Right cardiac atrium (tissue), 5 donors: ENCODE data around the gene TBC1D4. TPM values are rescaled to one million over a fixed set of nuclear protein-coding genes. Genes with fewer than 3 reads are reported as not detected.

Experiments used
- ATAC-seq, 2 donors: fragments of 200-7000 bp; cut with Tn5 transposase; one replicate each; pipeline versions ENCODE4 v1.8.0 to v1.9.1; 2020; ENCODE audit warnings: moderate library complexity in 2 of 2, mild to moderate bottlenecking in 1 of 2
- DNase-seq, 3 donors: peaks; one replicate each; pipeline ENCODE4 v3.0.0-alpha.2; 2020
- H3K27ac ChIP-seq: one replicate; pipeline ENCODE4 v1.5.1; 2013; ENCODE audit warnings: mild to moderate bottlenecking, low read length, control low read depth, moderate library complexity
- H3K27me3 ChIP-seq: one replicate; pipeline ENCODE4 v1.6.1; 2013; ENCODE audit not compliant: control insufficient read depth, insufficient read depth
- H3K4me1 ChIP-seq: one replicate; pipeline ENCODE4 v1.6.1; 2013; ENCODE audit warnings: low read length; ENCODE audit not compliant: control insufficient read depth, insufficient read depth
- H3K4me3 ChIP-seq: one replicate; pipeline ENCODE4 v1.5.1; 2013; ENCODE audit warnings: low read length, control low read depth
- H3K9me3 ChIP-seq: one replicate; pipeline ENCODE4 v1.6.1; 2013; ENCODE audit warnings: low read length; ENCODE audit not compliant: control insufficient read depth
- WGBS: extraction: QIAGEN DNeasy Blood & Tissue Kit; methylation state at CpG from one replicate; pipeline ENCODE4 v1.1.7; 2013; 5-methylcytosine and 5-hydroxymethylcytosine counted together
- intact Hi-C, 4 donors: fragments of 100-400 bp; cut with DNase I; formaldehyde crosslinking; loops; one replicate each; pipeline versions ENCODE4 v1.11.0 to v1.14.0; 2022 to 2023
- polyA plus RNA-seq: library from polyadenylated mRNA; stranded (reverse); fragments of 200-250 nt; gene quantifications from one replicate; pipeline ENCODE4 v1.2.3, GENCODE V29; 2013
- total RNA-seq, 4 donors: library from RNA; stranded (reverse); fragmentation: NEBNext Ultra II Directional; extraction: Animal tissue kit (Norgen Biotek cat#: 25700); gene quantifications; one replicate each; pipeline ENCODE4 v1.2.1, GENCODE V29; 2021
- donor health status: healthy with polysubstance abuse.
- donor health status: DM: no; HTN: yes; CAD: no.
- donor health status: DM: no; HTN: no; CAD: no.
- donor health status: DM: no; HTN: yes; CAD: no; lungs with severe emphysema.
- donor health status: DM: yes; HTN: yes; CAD: no.

TBC1D4 gene
- total and polyA plus RNA-seq, 5 donors = 28.3 to 69.4 (median 62.8) TPM

GRCh38 chr13:75417656-75418055, 64.3 kb downstream of the TBC1D4 start:
- WGBS = 38% methylated on average over 2 of the region's 2 CpGs
- H3K27me3 ChIP-seq = no peaks in the 10 kb centered on the region
- intact Hi-C loops = loop anchor here in 1 of 4 donors (10.0 kb wide), 1 partner anchor 57 kb away; no protein-coding TSS in a partner anchor
- no peak for DNase-seq
- H3K4me3 ChIP-seq = no peak overlapping the region
- no peaks in the 10 kb centered on the region for H3K9me3 ChIP-seq
- peaks cover 15% of the 10 kb centered on the region for H3K4me1 ChIP-seq
- ATAC-seq = no peak
- H3K27ac ChIP-seq = peak overlapping the region; percentile 62

DNA sequence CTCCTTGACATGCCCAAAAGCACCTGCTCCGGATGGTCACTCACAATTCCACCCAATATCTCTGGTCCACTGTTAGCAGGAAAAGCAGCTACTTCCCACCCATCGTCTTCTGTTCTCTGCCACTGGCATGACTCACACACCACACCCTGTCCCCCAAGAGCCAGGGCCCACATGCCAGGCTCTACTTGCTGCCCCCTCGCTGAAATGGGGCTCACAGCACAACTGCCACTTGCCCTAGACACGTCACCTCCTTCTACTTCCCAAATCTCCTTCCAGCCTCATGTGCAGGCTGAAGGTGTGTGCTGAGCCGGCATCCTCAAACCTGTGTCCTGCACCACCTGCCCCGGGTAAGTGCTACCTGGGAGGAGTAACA, 65.0 kb downstream of the TBC1D4 start:
- intact Hi-C loops = loop anchor here in 1 of 4 donors (10.0 kb wide), 1 partner anchor 58 kb away; no protein-coding TSS in a partner anchor
- WGBS = 76% methylated on average over 6 of the region's 6 CpGs
- H3K27ac ChIP-seq = peak overlapping the region; percentile 89
- peaks cover 15% of the 10 kb centered on the region for H3K4me1 ChIP-seq
- ATAC-seq = peak; percentile 10 to 39
- no peaks in the 10 kb centered on the region for H3K27me3 ChIP-seq
- DNase-seq = peak in 2 of 3 donors; percentile 16 to 42
- H3K9me3 ChIP-seq = no peaks in the 10 kb centered on the region
- H3K4me3 ChIP-seq = no peak overlapping the region

DNA sequence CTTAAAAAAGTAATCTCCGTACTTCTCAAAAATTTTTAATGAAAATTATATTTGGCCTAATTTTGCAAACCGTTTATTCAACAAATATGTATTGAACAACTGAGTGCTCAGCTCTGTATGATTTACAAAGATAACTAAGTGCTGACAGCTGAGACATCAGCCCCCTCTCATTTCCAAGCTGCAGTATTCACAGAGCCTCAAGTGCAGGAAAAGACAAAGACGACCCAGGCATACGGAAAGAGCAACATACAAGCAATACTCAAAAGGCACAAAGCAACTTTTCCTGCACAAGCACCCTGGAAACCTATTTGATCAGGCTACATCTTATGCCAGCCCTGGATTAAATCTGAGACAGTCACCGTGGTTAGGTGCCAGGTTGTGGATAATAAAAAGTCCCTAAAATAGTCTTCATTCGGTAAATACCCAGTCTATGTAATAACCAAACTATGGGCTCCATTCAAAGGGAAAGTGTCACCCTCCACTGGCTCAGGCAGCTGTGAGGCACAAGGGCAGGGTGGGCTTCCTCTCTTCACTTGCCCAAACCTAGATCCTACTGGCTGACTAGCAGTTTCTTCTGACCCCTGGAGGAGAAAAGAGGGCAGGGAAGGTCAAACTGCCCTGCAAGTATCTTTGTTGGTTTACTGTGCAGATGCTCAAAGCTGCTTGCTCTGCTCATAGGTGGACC, 65.5 kb downstream of the TBC1D4 start:
- no peaks in the 10 kb centered on the region for H3K9me3 ChIP-seq
- H3K4me1 ChIP-seq = peaks cover 15% of the 10 kb centered on the region
- intact Hi-C loops = loop anchor here in 1 of 4 donors (10.0 kb wide), 1 partner anchor 58 kb away; no protein-coding TSS in a partner anchor
- H3K4me3 ChIP-seq = no peak overlapping the region
- 39% methylated on average over 6 of the region's 6 CpGs for WGBS
- peak overlapping the region; percentile 89 for H3K27ac ChIP-seq
- DNase-seq (no peak), ATAC-seq (peak in 1 of 2 donors; percentile 5)
- no peaks in the 10 kb centered on the region for H3K27me3 ChIP-seq

DNA sequence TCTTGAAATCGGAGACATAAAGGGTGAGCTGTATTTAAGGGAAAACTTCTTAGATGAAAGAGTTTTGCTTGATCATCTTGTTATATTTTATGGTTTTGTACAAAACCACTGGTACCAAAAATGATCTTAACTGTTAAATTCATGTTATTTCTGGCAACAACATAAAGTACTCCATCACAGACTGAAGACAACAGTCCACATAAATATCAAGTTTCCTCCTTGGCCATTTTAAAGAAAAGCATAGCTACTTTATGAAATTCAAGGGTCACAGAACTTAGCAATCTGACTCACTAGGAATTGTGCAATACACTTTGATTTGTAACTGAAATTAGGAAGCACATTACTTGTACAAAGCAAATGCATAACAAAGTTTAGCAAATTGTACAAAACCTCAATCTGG, 66.3 kb downstream of the TBC1D4 start:
- H3K27ac ChIP-seq = no peak overlapping the region
- no peak for DNase-seq
- no peaks in the 10 kb centered on the region for H3K9me3 ChIP-seq
- intact Hi-C loops = loop anchor here in 1 of 4 donors (10.0 kb wide), 1 partner anchor 59 kb away; no protein-coding TSS in a partner anchor
- no peak overlapping the region for H3K4me3 ChIP-seq
- WGBS = 82% methylated on average over 1 of the region's 1 CpG
- peak in 1 of 2 donors; percentile 41 for ATAC-seq
- H3K27me3 ChIP-seq = no peaks in the 10 kb centered on the region
- H3K4me1 ChIP-seq = peaks cover 13% of the 10 kb centered on the region

DNA sequence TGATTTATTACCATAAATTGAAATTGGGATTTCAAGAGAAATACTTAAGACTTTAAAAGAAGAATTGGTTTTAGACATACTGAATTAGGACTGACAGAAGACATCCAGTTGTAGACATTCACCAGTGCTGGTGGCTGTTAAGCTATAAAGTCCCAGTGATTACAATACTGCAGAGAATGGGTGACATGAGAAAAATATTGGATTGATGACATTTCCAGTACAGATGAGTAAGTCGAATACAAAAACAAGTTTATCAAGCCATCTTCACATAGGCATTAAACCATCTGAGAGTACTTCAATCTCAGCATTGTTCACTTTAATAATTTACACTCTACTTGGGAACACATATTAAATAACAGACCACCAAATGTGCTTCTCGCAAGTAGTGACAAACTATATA, 66.8 kb downstream of the TBC1D4 start:
- no peak overlapping the region for H3K27ac ChIP-seq

DNA sequence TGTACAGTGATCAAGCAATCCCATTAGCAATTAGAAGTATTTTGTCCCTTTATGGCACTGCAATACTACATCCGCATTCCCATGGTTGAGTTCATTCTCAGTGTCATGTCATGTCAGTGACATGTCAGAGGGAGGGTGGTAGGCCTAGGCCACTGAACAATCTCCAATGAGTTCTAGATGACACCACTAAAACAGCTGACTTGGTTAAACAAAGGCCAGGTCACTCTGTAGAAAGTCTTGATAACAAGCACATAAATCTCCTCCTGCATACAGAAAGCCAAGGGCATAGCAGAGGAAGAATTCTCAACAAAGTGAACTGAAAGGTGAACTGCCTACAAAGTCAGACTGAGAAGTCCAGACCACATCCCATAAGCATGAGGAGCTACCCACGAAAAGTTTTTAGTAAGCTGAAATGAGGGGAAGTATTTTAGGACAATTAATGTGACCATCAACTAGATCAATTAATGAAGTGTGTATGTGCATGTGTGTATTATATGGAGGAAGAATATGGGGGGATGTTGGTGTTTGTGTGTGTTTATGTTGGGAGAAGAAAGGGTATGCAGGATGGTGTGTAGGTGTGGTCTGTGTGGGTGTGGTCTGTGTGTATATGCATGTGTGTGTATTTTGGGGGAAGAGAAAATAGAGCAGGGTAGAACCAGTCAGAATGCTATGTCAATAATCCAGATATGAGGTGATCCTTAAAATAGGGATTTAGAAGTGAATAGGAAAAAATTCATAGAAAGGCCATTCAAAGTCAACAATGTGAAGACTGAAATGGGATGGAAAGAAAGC, 67.7 kb downstream of the TBC1D4 start:
- Histone ChIP-seq H3K27ac (peak overlapping the region; percentile 53), H3K9me3 (no peaks in the 10 kb centered on the region), H3K4me3 (no peak overlapping the region), H3K4me1 (peaks cover 13% of the 10 kb centered on the region), H3K27me3 (no peaks in the 10 kb centered on the region)
- intact Hi-C loops = loop anchor here in 1 of 4 donors (10.0 kb wide), 1 partner anchor 61 kb away; no protein-coding TSS in a partner anchor
- ATAC-seq (no peak), DNase-seq (no peak)
- WGBS = 93% methylated on average over 2 of the region's 2 CpGs

More for the DNA sequence above, 66.8 kb downstream of the TBC1D4 start:
- intact Hi-C loops = loop anchor here in 1 of 4 donors (10.0 kb wide), 1 partner anchor 60 kb away; no protein-coding TSS in a partner anchor
- ATAC-seq = no peak
- 80% methylated on average over 2 of the region's 2 CpGs for WGBS
- Histone ChIP-seq H3K4me3 (no peak overlapping the region), H3K27me3 (no peaks in the 10 kb centered on the region), H3K4me1 (peaks cover 13% of the 10 kb centered on the region), H3K9me3 (no peaks in the 10 kb centered on the region)
- no peak for DNase-seq

GRCh38 chr13:75411924-75412537, 69.9 kb downstream of the TBC1D4 start:
- intact Hi-C loops = loop anchor here in 1 of 4 donors (10.0 kb wide), 1 partner anchor 63 kb away; no protein-coding TSS in a partner anchor
- H3K4me3 ChIP-seq = no peak overlapping the region
- no peaks in the 10 kb centered on the region for H3K9me3 ChIP-seq
- WGBS = 93% methylated on average over 4 of the region's 4 CpGs
- ATAC-seq (no peak), DNase-seq (no peak)
- no peaks in the 10 kb centered on the region for H3K27me3 ChIP-seq
- H3K27ac ChIP-seq = no peak overlapping the region
- peaks cover 7% of the 10 kb centered on the region for H3K4me1 ChIP-seq

GRCh38 chr13:75410207-75410606, 71.8 kb downstream of the TBC1D4 start:
- peak in 1 of 3 donors; percentile 41 for DNase-seq
- peak; percentile 54 to 76 for ATAC-seq
- intact Hi-C loops = loop anchor here in 1 of 4 donors (10.0 kb wide), 1 partner anchor 65 kb away; no protein-coding TSS in a partner anchor
- Histone ChIP-seq H3K27me3 (no peaks in the 10 kb centered on the region), H3K27ac (peak overlapping the region; percentile 94), H3K4me3 (peak overlapping the region; percentile 36), H3K4me1 (peaks cover 7% of the 10 kb centered on the region), H3K9me3 (no peaks in the 10 kb centered on the region)
- 64% methylated on average over 7 of the region's 7 CpGs for WGBS

DNA sequence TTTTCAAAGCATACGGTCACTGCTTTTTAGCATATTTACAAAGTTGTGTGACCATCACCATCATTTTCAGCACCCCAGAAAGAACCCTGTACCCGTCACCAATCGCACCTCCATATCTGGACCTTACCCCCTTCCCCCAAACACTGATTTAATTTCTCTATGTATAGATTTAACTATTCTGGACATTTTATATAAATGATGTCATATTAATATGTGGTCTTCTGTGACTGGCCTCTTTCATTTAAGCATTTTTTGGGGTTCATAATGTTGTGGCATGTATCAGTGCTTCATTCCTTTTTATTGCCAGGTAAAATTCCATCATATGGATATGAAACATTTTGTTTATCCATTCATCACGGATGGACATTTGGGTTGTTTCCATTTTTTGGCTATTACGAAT, 74.0 kb downstream of the TBC1D4 start:
- Histone ChIP-seq H3K27ac (no peak overlapping the region), H3K9me3 (no peaks in the 10 kb centered on the region), H3K4me1 (peaks cover 9% of the 10 kb centered on the region), H3K4me3 (no peak overlapping the region), H3K27me3 (no peaks in the 10 kb centered on the region)
- intact Hi-C loops = no loop called here
- no peak for ATAC-seq
- DNase-seq = no peak
- 97% methylated on average over 5 of the region's 5 CpGs for WGBS

DNA sequence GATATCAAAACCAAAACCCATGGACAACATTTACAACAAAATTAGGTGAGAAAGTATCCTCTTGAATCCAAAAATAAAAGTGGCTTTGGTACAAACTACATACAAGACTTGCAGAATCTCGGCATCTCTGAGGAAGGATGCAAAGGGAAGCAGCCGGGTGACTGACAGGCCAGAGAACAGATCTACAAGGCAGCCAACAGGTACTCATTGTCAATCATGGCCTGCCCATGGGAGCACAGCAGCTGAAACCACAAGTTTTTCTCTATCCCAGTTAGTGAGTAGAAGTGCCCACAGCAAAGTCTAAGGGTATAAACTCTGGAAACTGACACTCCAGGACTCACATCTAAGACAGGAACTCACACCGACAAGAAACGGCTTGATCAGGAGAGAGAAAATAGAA, 74.5 kb downstream of the TBC1D4 start:
- ATAC-seq (no peak), DNase-seq (no peak)
- Histone ChIP-seq H3K27me3 (no peaks in the 10 kb centered on the region), H3K27ac (no peak overlapping the region), H3K4me3 (no peak overlapping the region), H3K9me3 (no peaks in the 10 kb centered on the region), H3K4me1 (peaks cover 9% of the 10 kb centered on the region)
- intact Hi-C loops = no loop called here
- WGBS = 93% methylated on average over 4 of the region's 4 CpGs
